Astrocyte (in vitro differentiated cells and primary cell): Measurements from ENCODE around the gene CRLF1. TPM values are rescaled to one million over a fixed set of nuclear protein-coding genes. Genes with fewer than 3 reads are reported as not detected.

Source experiments
- DNase-seq: peaks from one replicate; pipeline ENCODE4 v3.0.0-alpha.2; 2010; ENCODE audit warnings: low read depth
- FAIRE-seq: peaks from 2 replicates; lab custom pipeline; 2011; peaks lifted over from hg19 to GRCh38; lab: Jason Lieb, UNC
- H2AFZ ChIP-seq: 2 replicates; pipeline ENCODE4 v1.6.0; 2012; ENCODE audit warnings: low read depth, low read length, inconsistent platforms
- H3K27ac ChIP-seq: 2 replicates; pipeline ENCODE4 v1.5.1; 2011; ENCODE audit warnings: low read depth, low read length, inconsistent platforms
- H3K27me3 ChIP-seq: 2 replicates; pipeline ENCODE4 v1.6.0; 2011; ENCODE audit warnings: low read length, inconsistent platforms; ENCODE audit not compliant: insufficient read depth
- H3K36me3 ChIP-seq: 2 replicates; pipeline ENCODE4 v1.5.1; 2011; ENCODE audit warnings: low read length, inconsistent platforms; ENCODE audit not compliant: insufficient read depth
- H3K4me1 ChIP-seq: 2 replicates; pipeline ENCODE4 v1.5.1; 2011; ENCODE audit warnings: low read length, inconsistent platforms; ENCODE audit not compliant: insufficient read depth
- H3K4me2 ChIP-seq: 2 replicates; pipeline ENCODE4 v1.6.0; 2012; ENCODE audit warnings: low read length, inconsistent platforms
- H3K4me3 ChIP-seq: 2 replicates; pipeline ENCODE4 v1.5.1; 2011; ENCODE audit warnings: low read depth, mild to moderate bottlenecking, low read length, inconsistent platforms; ENCODE audit not compliant: insufficient read depth
- H3K79me2 ChIP-seq: 2 replicates; pipeline ENCODE4 v1.6.0; 2012; ENCODE audit warnings: mild to moderate bottlenecking, low read length, inconsistent platforms; ENCODE audit not compliant: insufficient read depth
- H3K9ac ChIP-seq: 2 replicates; pipeline ENCODE4 v1.6.0; 2012; ENCODE audit warnings: mild to moderate bottlenecking, low read length, inconsistent platforms
- H3K9me3 ChIP-seq: 2 replicates; pipeline ENCODE4 v1.5.1; 2012; ENCODE audit warnings: low read depth, mild to moderate bottlenecking, low read length, inconsistent platforms; ENCODE audit not compliant: insufficient read depth
- H4K20me1 ChIP-seq: 2 replicates; pipeline ENCODE4 v1.6.0; 2012; ENCODE audit warnings: low read length, inconsistent platforms; ENCODE audit not compliant: insufficient read depth
- H3K27ac Mint-ChIP-seq: one replicate; pipeline ENCODE4 v1.8.0; 2021; ENCODE audit warnings: mild to moderate bottlenecking, mixed read lengths; ENCODE audit not compliant: unreplicated experiment
- H3K27me3 Mint-ChIP-seq: one replicate; pipeline ENCODE4 v1.8.0; 2021; ENCODE audit warnings: low read depth, mixed read lengths; ENCODE audit not compliant: unreplicated experiment
- H3K36me3 Mint-ChIP-seq: one replicate; pipeline ENCODE4 v1.8.0; 2021; ENCODE audit warnings: low read depth, mixed read lengths; ENCODE audit not compliant: unreplicated experiment
- H3K4me1 Mint-ChIP-seq: one replicate; pipeline ENCODE4 v1.8.0; 2021; ENCODE audit warnings: low read depth, mixed read lengths; ENCODE audit not compliant: unreplicated experiment
- H3K4me3 Mint-ChIP-seq: one replicate; pipeline ENCODE4 v1.8.0; 2021; ENCODE audit warnings: mild to moderate bottlenecking, moderate library complexity, mixed read lengths; ENCODE audit not compliant: unreplicated experiment
- H3K9me3 Mint-ChIP-seq: one replicate; pipeline ENCODE4 v1.8.0; 2021; ENCODE audit warnings: mild to moderate bottlenecking, mixed read lengths; ENCODE audit not compliant: unreplicated experiment
- EZH2 ChIP-seq: IDR thresholded peaks from 2 replicates; pipeline ENCODE4 v1.6.1; 2012; ENCODE audit warnings: mild to moderate bottlenecking, low read length, inconsistent platforms; ENCODE audit not compliant: insufficient read depth
- total RNA-seq: library from RNA; stranded (reverse); gene quantifications from 2 replicates; pipeline ENCODE4 v1.2.1, GENCODE V29; 2021
- TF ChIP-seq, protein P1 (sequence below): IDR thresholded peaks from 2 replicates; pipeline ENCODE4 v1.5.1; 2011; ENCODE audit warnings: low read depth, mild to moderate bottlenecking, inconsistent platforms, low read length, moderate library complexity; ENCODE audit not compliant: insufficient read depth

Gene CRLF1
- total RNA-seq, 1 donor from 2014 or later = 18.5 TPM

DNA sequence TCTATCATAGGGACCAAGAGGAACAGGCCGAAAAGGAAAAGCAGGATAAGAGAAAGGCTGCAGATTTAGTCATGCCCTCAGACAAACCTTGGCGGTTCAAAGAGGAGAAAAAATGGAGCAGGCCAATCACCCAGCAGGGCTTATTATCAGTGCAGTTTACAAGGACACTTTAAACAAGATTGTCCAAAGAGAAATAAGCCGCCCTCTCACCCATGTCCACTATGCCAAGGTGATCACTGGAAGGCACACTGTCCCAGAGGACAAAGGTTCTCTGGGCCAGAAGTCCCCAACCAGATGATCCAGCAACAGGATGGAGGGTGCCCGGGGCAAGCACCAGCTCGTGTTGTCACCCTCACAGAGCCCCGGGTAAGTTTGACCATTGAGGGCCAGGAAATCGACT, 26.3 kb downstream of the CRLF1 start:
- Histone ChIP-seq H3K9me3 (no peaks in the 10 kb centered on the region), H3K9ac (no peak overlapping the region), H4K20me1 (peaks cover 21% of the 10 kb centered on the region), H3K36me3 (peaks cover 14% of the 10 kb centered on the region), H3K27me3 (no peaks in the 10 kb centered on the region), H3K4me2 (no peak overlapping the region), H2AFZ (no peak overlapping the region), H3K79me2 (peaks cover under 1% of the 10 kb centered on the region), H3K4me1 (no peaks in the 10 kb centered on the region), H3K27ac (no peak overlapping the region), H3K4me3 (no peak overlapping the region)
- H3K4me1 Mint-ChIP-seq = no peaks in the 10 kb centered on the region
- no peak for DNase-seq
- H3K4me3 Mint-ChIP-seq = no peak overlapping the region
- no peak overlapping the region for H3K27ac Mint-ChIP-seq
- TF ChIP-seq EZH2 = no peak
- TF ChIP-seq, protein P1, sequence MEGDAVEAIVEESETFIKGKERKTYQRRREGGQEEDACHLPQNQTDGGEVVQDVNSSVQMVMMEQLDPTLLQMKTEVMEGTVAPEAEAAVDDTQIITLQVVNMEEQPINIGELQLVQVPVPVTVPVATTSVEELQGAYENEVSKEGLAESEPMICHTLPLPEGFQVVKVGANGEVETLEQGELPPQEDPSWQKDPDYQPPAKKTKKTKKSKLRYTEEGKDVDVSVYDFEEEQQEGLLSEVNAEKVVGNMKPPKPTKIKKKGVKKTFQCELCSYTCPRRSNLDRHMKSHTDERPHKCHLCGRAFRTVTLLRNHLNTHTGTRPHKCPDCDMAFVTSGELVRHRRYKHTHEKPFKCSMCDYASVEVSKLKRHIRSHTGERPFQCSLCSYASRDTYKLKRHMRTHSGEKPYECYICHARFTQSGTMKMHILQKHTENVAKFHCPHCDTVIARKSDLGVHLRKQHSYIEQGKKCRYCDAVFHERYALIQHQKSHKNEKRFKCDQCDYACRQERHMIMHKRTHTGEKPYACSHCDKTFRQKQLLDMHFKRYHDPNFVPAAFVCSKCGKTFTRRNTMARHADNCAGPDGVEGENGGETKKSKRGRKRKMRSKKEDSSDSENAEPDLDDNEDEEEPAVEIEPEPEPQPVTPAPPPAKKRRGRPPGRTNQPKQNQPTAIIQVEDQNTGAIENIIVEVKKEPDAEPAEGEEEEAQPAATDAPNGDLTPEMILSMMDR = no peak
- no peak for FAIRE-seq
- no peaks in the 10 kb centered on the region for H3K9me3 Mint-ChIP-seq
- peaks cover 5% of the 10 kb centered on the region for H3K27me3 Mint-ChIP-seq
- H3K36me3 Mint-ChIP-seq = peaks cover 6% of the 10 kb centered on the region

DNA sequence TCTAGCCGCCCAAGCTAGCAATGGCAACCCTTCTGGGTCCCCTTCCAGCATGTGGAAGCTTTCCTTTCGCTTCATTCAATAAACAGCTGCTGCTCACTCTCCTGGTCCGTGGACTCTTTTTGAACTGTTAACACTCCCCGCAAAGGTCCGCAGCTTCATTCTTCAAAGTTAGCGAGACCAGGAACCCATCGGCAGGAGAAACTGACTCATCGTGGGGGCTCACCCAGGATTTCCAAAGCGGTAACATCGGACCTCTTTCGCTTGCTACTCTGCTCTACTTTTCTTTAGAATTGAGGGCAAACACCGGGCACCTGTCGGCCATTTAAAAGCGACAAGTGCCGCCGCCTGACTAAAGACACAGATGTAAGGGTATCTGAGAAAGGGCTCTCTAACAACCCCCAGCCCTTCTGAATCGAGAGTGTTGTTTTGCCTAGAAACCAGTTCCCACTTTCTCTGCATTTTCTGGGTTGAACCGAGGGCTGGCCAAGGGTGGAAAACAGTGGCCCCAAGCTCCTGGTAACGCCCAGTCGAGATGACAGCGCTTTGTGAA, 29.2 kb downstream of the CRLF1 start:
- no peak overlapping the region for H3K27ac Mint-ChIP-seq
- no peaks in the 10 kb centered on the region for H3K9me3 ChIP-seq
- TF ChIP-seq EZH2 = no peak
- TF ChIP-seq, protein P1 = no peak

DNA sequence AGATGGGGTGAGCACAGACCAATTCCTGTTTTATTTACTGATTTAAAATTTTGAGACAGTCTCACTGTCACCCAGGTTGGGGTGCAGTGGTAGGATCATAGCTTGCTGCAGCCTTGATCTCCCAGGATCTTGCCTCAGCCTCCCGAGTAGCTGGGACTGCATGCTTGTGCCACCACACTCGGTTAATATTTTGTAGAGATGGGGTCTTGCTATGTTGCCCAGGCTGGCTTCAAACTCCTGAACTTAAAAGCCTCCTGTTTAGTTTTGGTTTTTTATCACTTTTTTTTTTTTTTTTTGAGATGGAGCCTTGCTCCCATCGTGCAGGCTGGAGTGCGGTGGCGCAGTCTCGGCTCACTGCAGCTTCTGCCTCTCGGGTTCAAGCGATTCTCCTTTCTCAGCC, 30.2 kb downstream of the CRLF1 start:
- Histone ChIP-seq H3K27ac (no peak overlapping the region), H3K36me3 (peaks cover 27% of the 10 kb centered on the region), H2AFZ (no peak overlapping the region), H3K9me3 (no peaks in the 10 kb centered on the region), H3K4me3 (no peak overlapping the region), H3K79me2 (peaks cover 36% of the 10 kb centered on the region), H3K27me3 (no peaks in the 10 kb centered on the region), H3K4me2 (no peak overlapping the region), H3K4me1 (peaks cover 13% of the 10 kb centered on the region), H4K20me1 (peaks cover 55% of the 10 kb centered on the region), H3K9ac (no peak overlapping the region)
- Mint-ChIP-seq H3K9me3 (no peaks in the 10 kb centered on the region), H3K4me3 (no peak overlapping the region), H3K4me1 (peaks cover 13% of the 10 kb centered on the region), H3K27ac (no peak overlapping the region), H3K36me3 (peaks cover 26% of the 10 kb centered on the region), H3K27me3 (no peaks in the 10 kb centered on the region)
- FAIRE-seq = no peak
- DNase-seq = no peak
- no peak for TF ChIP-seq EZH2
- TF ChIP-seq, protein P1 = no peak

More for the DNA sequence above, 29.2 kb downstream of the CRLF1 start:
- Histone ChIP-seq H3K27ac (no peak overlapping the region), H3K4me2 (no peak overlapping the region), H3K79me2 (peaks cover 28% of the 10 kb centered on the region), H3K36me3 (peaks cover 27% of the 10 kb centered on the region), H3K4me3 (no peak overlapping the region), H4K20me1 (peaks cover 50% of the 10 kb centered on the region), H3K9ac (no peak overlapping the region), H3K4me1 (peaks cover 12% of the 10 kb centered on the region), H3K27me3 (no peaks in the 10 kb centered on the region), H2AFZ (no peak overlapping the region)
- Mint-ChIP-seq H3K9me3 (no peaks in the 10 kb centered on the region), H3K4me3 (no peak overlapping the region), H3K4me1 (peaks cover 12% of the 10 kb centered on the region), H3K36me3 (peaks cover 25% of the 10 kb centered on the region), H3K27me3 (no peaks in the 10 kb centered on the region)
- no peak for DNase-seq
- no peak for FAIRE-seq
